CD4-positive, CD25-positive, alpha-beta regulatory T cell (primary cell): ENCODE results near the gene NRP2. TPM values are rescaled to one million over a fixed set of nuclear protein-coding genes. Genes with fewer than 3 reads are reported as not detected.
A peak's percentile ranks its signal among the peaks of the same experiment; 100 is the strongest.

ENCODE experiments used
- ATAC-seq, 2 donors: fragments of 150-1000 bp; cut with Tn5 transposase; one replicate each; pipeline ENCODE4 v1.10.0; 2021; ENCODE audit warnings: low read depth in 2 of 2, moderate number of reproducible peaks in 2 of 2, moderate library complexity in 1 of 2
- DNase-seq, 3 donors: peaks; one replicate each; pipeline versions ENCODE4 v3.0.0 to v3.0.0-alpha.2; 2012 to 2022; ENCODE audit warnings: mixed read lengths in 1 of 3
- H3K27ac ChIP-seq: one replicate; pipeline ENCODE4 v1.7.0; 2013; ENCODE audit warnings: mild to moderate bottlenecking, low read length; ENCODE audit not compliant: insufficient read depth, poor library complexity, severe bottlenecking
- H3K27me3 ChIP-seq: one replicate; pipeline ENCODE4 v1.7.0; 2013; ENCODE audit warnings: low read length; ENCODE audit not compliant: control insufficient read depth, insufficient read depth
- H3K36me3 ChIP-seq: one replicate; pipeline ENCODE4 v1.7.0; 2013; ENCODE audit warnings: mild to moderate bottlenecking, low read length, moderate library complexity; ENCODE audit not compliant: control insufficient read depth, insufficient read depth
- H3K4me1 ChIP-seq: 2 replicates; pipeline ENCODE4 v1.7.0; 2013; ENCODE audit warnings: mild to moderate bottlenecking, low read length; ENCODE audit not compliant: insufficient read depth, control insufficient read depth, poor library complexity, severe bottlenecking
- H3K4me3 ChIP-seq: one replicate; pipeline ENCODE4 v1.7.0; 2013; ENCODE audit warnings: low read depth, mild to moderate bottlenecking, low read length, moderate library complexity
- H3K9me3 ChIP-seq, 2 experiments: 1 replicate in 1 of 2; 2 replicates in 1 of 2; pipeline ENCODE4 v1.7.0; 2013; ENCODE audit warnings: low read length in 2 of 2, mild to moderate bottlenecking in 1 of 2, moderate library complexity in 1 of 2; ENCODE audit not compliant: control insufficient read depth in 2 of 2
- H3K27ac Mint-ChIP-seq, 3 donors: one replicate each; pipeline ENCODE4 v1.8.0; 2020 to 2022; ENCODE audit warnings: mild to moderate bottlenecking in 3 of 3, mixed read lengths in 3 of 3, moderate library complexity in 2 of 3
- H3K27me3 Mint-ChIP-seq: one replicate; pipeline ENCODE4 v1.8.0; 2022; ENCODE audit warnings: mild to moderate bottlenecking, mixed read lengths
- H3K36me3 Mint-ChIP-seq: one replicate; pipeline ENCODE4 v1.8.0; 2020; ENCODE audit warnings: mixed read lengths
- H3K4me1 Mint-ChIP-seq, 4 donors: one replicate each; pipeline ENCODE4 v1.8.0; 2020 to 2022; ENCODE audit warnings: mixed read lengths in 4 of 4, mild to moderate bottlenecking in 1 of 4
- H3K4me3 Mint-ChIP-seq, 4 donors: one replicate each; pipeline ENCODE4 v1.8.0; 2020 to 2022; ENCODE audit warnings: mild to moderate bottlenecking in 4 of 4, mixed read lengths in 4 of 4, moderate library complexity in 3 of 4
- H3K9me3 Mint-ChIP-seq, 7 donors: one replicate each; pipeline ENCODE4 v1.8.0; 2020 to 2022; ENCODE audit warnings: mixed read lengths in 7 of 7, mild to moderate bottlenecking in 3 of 7, moderate library complexity in 2 of 7
- polyA plus RNA-seq, 4 donors: library from polyadenylated mRNA; unstranded; fragments of 300-500 nt; fragmentation: Illumina TruSeq; gene quantifications; one replicate each; pipeline ENCODE4 v1.2.3, GENCODE V29; 2021
- total RNA-seq: library from RNA; stranded (reverse); gene quantifications from one replicate; pipeline ENCODE4 v1.2.3, GENCODE V29; 2022

The NRP2 gene
- total and polyA plus RNA-seq, 5 donors from 2014 or later: 0.64 TPM; not detected in 4

DNA sequence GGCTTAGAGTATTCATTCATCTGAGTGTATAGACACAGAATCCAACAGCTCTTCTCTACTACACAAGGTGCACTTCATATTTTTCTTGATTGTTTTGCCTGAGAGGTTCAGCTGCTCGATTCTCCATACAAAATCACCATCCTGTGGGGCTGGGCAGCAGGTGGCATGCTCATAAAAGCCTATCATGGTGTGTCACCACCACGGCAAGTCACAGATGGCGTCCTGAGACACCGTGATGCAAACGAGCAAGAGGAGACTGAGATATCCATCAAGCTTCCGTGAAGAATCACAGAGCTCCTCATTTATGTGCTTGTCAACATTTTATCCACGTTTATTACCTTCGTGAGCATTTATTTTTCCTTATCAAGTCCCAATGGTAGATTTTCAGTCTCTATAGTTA lies 22.4 kb upstream of the NRP2 start:
- Histone ChIP-seq H3K9me3 (no peaks in the 10 kb centered on the region), H3K27ac (no peak overlapping the region), H3K27me3 (peaks cover 4% of the 10 kb centered on the region), H3K36me3 (no peaks in the 10 kb centered on the region), H3K4me3 (no peak overlapping the region), H3K4me1 (no peaks in the 10 kb centered on the region)
- Mint-ChIP-seq H3K4me1 (peaks cover 3 to 18% (median 9%) of the 10 kb centered on the region in 4 donors), H3K9me3 (peaks cover 0 to 5% (median 0%) of the 10 kb centered on the region in 7 donors), H3K36me3 (no peaks in the 10 kb centered on the region), H3K27ac (no peak overlapping the region), H3K4me3 (no peak overlapping the region), H3K27me3 (peaks cover 5% of the 10 kb centered on the region)
- ATAC-seq (no peak), DNase-seq (no peak)

DNA sequence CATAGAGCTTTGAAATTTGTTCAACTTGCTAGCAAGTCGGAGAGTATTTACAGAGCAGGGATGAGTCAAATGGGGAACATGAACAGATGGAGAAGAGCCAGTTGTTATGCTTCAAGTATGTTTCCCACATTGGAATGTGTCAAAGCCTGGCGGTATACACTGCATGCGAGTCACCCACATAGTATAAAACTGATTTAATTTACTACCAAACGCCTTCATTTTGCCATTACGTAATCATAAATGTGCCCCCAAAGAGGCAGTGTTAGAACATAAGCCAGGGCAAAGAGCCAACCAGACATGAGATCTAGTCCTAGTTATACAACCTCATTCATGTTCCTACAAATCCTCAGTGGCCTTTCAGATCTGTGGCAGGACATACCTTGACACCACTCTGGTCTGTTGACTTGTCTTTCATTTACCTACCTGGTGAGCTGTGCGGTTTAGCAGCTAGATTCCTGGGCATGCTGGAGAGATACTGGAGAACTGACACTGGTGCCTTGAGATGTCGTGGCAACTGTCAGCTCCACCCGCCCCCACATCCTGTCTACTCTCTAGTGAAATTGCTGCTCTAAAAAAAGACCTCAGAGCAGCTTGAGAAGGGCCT lies 21.7 kb upstream of the NRP2 start:
- H3K27ac ChIP-seq: no peak overlapping the region
- H3K36me3 ChIP-seq: no peaks in the 10 kb centered on the region
- H3K4me3 ChIP-seq: no peak overlapping the region
- peak in 1 of 3 donors; percentile 58 for DNase-seq
- Mint-ChIP-seq H3K27me3 (peaks cover 5% of the 10 kb centered on the region), H3K9me3 (peaks cover 0 to 2% (median 0%) of the 10 kb centered on the region in 7 donors), H3K4me3 (peak overlapping the region in 1 of 4 donors; percentile 1), H3K4me1 (peaks cover 3 to 18% (median 9%) of the 10 kb centered on the region in 4 donors), H3K36me3 (no peaks in the 10 kb centered on the region), H3K27ac (peak overlapping the region in 2 of 3 donors; percentile 59 to 62)
- no peaks in the 10 kb centered on the region for H3K9me3 ChIP-seq
- no peaks in the 10 kb centered on the region for H3K4me1 ChIP-seq
- ATAC-seq: peak; percentile 39 to 48
- peaks cover 4% of the 10 kb centered on the region for H3K27me3 ChIP-seq

DNA sequence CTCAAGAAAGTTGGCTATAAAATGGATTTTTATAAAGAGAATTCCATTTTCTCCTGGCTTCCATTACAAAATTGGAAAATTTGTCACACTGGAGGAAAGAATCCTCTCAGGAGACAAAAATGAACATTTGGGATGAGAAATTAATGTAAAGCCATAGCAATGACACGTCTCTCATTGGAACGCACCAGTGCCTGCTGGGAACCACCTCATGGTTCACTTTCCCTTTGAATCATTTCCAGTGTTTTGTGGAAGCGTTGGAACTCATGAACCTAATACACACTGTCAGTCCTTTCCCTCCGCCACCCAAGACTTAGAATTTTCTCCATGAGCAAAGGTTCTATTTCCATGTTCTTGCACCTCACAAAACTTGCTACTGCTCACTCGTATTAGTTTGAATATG lies 21.0 kb upstream of the NRP2 start:
- Mint-ChIP-seq H3K27me3 (peaks cover 5% of the 10 kb centered on the region), H3K4me3 (no peak overlapping the region), H3K27ac (peak overlapping the region in 1 of 3 donors; percentile 59), H3K9me3 (peaks cover 0 to 2% (median 0%) of the 10 kb centered on the region in 7 donors), H3K4me1 (peaks cover 3 to 18% (median 9%) of the 10 kb centered on the region in 4 donors), H3K36me3 (no peaks in the 10 kb centered on the region)
- no peak overlapping the region for H3K4me3 ChIP-seq
- no peaks in the 10 kb centered on the region for H3K36me3 ChIP-seq
- no peaks in the 10 kb centered on the region for H3K9me3 ChIP-seq
- no peak overlapping the region for H3K27ac ChIP-seq
- no peaks in the 10 kb centered on the region for H3K4me1 ChIP-seq
- ATAC-seq: no peak
- H3K27me3 ChIP-seq: peaks cover 4% of the 10 kb centered on the region
- DNase-seq: no peak

DNA sequence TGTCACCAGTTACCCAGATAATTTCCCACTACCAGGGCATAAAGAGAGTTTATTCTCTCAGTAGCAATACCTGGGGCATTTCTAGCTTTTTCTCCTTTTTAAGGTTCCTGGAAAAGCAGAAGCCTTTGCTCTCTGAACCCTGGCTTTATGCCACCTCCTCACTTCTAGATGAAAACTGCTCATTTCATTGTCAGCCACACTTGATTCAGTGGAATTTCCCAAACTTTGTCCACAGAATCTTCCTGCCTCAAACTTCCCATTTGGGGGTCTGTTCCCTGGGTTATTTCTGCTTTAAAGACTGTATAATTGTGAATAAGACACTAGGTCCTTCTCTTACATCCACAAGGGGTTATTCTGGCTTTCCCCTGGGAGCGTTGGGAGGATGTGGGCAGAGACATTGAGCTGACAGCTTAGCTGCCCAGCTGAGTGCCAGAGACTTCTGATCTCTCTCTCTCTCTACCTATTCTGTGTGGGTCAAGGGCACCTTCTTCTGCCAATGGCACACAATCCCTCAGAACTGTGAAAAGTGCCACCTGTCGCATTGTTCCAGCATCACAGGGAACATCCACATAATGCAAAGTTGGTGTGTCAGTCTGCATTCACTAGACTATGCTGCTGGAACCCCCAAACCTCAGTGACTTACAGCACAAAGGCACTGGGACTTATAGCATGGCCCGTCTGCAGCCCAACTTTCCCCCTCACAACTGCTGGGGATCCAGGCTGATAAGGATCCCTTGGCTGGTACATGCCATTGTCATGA lies 19.9 kb upstream of the NRP2 start:
- ATAC-seq (no peak), DNase-seq (no peak)
- Histone ChIP-seq H3K27ac (no peak overlapping the region), H3K4me1 (no peaks in the 10 kb centered on the region), H3K36me3 (no peaks in the 10 kb centered on the region), H3K4me3 (no peak overlapping the region), H3K27me3 (peaks cover 4% of the 10 kb centered on the region), H3K9me3 (no peaks in the 10 kb centered on the region)
- Mint-ChIP-seq H3K4me3 (no peak overlapping the region), H3K9me3 (peaks cover 0 to 2% (median 0%) of the 10 kb centered on the region in 7 donors), H3K27ac (no peak overlapping the region), H3K36me3 (no peaks in the 10 kb centered on the region), H3K4me1 (peaks cover 3 to 18% (median 9%) of the 10 kb centered on the region in 4 donors), H3K27me3 (no peaks in the 10 kb centered on the region)

DNA sequence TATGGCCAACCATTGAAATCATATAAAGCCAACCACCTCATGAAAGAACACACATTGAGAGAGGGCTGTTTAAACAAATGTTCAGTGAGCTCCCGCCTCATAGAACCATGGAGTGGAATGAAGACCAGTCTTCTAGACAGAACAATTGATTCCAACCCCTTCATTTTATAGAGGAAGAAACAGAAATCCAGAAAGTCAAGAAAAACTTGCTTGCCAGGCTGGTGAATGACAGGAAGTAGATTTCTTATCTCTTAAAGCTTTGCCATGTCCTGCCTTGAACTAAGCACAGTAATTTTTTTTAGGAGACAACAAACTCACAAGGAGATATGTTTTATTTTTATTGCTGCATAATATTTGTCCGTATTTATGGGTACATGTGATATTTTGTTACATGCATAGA lies 16.5 kb upstream of the NRP2 start:
- Mint-ChIP-seq H3K36me3 (no peaks in the 10 kb centered on the region), H3K27ac (no peak overlapping the region), H3K4me3 (no peak overlapping the region), H3K27me3 (no peaks in the 10 kb centered on the region), H3K4me1 (peaks cover under 1 to 11% (median 5%) of the 10 kb centered on the region in 4 donors), H3K9me3 (peaks cover 0 to 5% (median 0%) of the 10 kb centered on the region in 7 donors)
- DNase-seq: no peak
- Histone ChIP-seq H3K36me3 (no peaks in the 10 kb centered on the region), H3K27ac (no peak overlapping the region), H3K4me3 (no peak overlapping the region), H3K27me3 (no peaks in the 10 kb centered on the region), H3K4me1 (no peaks in the 10 kb centered on the region), H3K9me3 (no peaks in the 10 kb centered on the region)
- ATAC-seq: no peak

DNA sequence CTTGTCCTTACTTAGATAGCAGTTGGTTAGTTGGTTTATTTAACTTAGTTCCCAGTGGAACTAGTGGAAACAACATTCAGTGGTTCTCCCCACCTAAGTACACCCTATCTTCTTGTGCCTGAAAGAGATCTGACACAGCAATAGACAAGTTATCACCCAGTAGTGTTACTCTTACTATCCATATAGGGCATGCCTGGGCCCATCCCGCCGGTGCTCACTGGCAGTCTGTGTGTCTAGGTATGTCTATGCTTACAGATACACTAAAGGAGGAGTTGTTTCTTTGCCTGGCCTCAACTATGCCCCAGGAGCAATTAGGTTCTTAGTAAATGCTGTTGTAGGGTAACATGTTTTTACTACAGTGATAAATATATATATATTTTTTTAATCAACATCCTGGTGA lies 12.0 kb upstream of the NRP2 start:
- no peaks in the 10 kb centered on the region for H3K36me3 Mint-ChIP-seq

DNA sequence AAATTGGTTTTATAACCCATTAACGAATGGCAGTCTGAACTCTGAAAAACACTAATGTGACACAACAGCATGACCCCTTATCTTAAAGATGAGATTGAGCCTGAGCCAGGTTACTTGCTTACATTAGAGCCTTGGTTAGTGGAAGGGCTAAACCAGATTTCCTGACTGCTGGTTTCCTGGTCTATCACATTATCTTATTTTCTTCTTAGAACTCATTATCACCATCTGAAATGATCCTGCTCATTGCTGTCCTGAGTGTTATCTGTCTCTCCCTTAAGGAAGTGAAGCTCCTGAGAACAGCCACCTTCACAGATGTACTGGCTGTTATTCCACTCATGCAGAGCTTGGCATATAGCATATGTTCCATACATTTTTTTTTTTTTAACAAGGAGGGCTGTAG lies 9.0 kb upstream of the NRP2 start:
- Mint-ChIP-seq H3K4me3 (no peak overlapping the region), H3K9me3 (peaks cover 0 to 3% (median 0%) of the 10 kb centered on the region in 7 donors), H3K27ac (no peak overlapping the region), H3K27me3 (peaks cover 7% of the 10 kb centered on the region), H3K36me3 (no peaks in the 10 kb centered on the region), H3K4me1 (no peaks in the 10 kb centered on the region)
- Histone ChIP-seq H3K36me3 (no peaks in the 10 kb centered on the region), H3K27ac (no peak overlapping the region), H3K4me3 (no peak overlapping the region), H3K9me3 (no peaks in the 10 kb centered on the region), H3K4me1 (no peaks in the 10 kb centered on the region), H3K27me3 (peaks cover 2% of the 10 kb centered on the region)
- ATAC-seq (no peak), DNase-seq (no peak)

More for the DNA sequence above, 12.0 kb upstream of the NRP2 start:
- no peaks in the 10 kb centered on the region for H3K4me1 ChIP-seq
- Mint-ChIP-seq H3K9me3 (peaks cover 0 to 5% (median 0%) of the 10 kb centered on the region in 7 donors), H3K4me1 (no peaks in the 10 kb centered on the region), H3K27ac (no peak overlapping the region), H3K27me3 (no peaks in the 10 kb centered on the region), H3K4me3 (no peak overlapping the region)
- no peak overlapping the region for H3K4me3 ChIP-seq
- no peaks in the 10 kb centered on the region for H3K36me3 ChIP-seq
- DNase-seq (no peak), ATAC-seq (no peak)
- peaks cover 2% of the 10 kb centered on the region for H3K27me3 ChIP-seq
- no peak overlapping the region for H3K27ac ChIP-seq
- H3K9me3 ChIP-seq: no peaks in the 10 kb centered on the region
